ENCODE results near the gene G2E3.

Gene G2E3

DNA sequence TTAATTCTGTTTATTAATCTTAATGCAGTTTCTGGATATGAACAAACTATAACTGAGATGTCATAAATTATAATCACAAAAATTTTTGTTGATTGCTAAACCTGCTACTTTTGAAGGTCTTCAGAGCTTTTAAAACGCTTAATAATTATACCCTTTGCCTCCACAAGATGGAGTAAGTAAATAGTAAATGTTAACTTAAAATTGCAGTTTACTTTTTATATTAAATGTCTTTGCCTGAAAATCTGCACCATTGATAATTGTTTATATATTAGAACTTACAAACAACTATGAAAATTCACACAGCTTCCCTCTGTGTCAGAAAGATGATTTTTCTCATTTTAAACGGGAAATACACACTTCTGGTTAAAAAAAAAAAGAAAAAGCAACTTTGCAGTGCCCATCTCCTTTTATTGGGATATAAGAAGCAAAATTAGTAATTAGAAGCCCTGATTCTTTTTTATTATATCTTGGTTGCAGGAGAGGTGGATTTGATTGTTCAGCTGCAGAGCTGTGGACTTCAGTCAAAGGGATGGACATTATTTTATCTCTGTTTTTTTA, 98.7 kb downstream of the G2E3 start:
- no peak for DNase-seq

DNA sequence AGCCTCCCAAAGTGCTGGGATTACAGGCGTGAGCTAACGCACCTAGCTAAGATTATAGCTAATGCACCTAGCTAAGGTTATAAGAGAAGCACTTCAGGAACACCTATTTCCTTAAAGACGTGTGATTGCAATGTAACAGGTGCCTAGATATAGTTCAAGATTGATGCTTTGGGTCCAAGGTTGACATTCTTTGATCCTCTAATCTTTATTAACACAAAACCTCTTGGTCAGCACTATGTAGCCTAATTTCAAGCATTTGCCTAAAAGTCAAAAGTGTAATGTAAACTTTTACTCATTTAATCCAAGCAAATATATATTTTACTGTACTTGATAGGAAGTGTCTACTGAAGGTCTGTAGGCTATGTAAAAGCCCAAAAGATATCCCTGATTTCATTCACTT, 99.7 kb downstream of the G2E3 start:
- no peak for DNase-seq

DNA sequence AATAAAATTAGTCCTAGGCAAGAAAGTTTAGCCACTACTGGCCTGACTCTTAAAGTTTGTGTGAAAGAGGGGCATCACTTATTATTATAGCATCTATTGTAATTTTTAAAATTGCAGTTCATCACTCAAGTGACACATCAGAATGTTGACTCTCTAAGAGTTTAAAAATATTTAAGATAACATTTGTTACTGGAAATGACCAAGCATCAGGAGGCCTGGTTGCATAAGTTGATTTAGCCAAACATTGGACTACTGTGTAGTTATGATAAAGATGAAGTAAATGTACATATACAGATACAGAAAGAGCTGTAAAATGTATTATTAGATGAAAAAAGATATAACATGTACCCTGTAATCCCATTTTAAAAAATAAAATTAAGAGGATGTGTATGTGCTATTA, 110.6 kb downstream of the G2E3 start:
- DNase-seq: no peak
